ENCODE measurements around the gene DBT. TPM values are rescaled to one million over a fixed set of nuclear protein-coding genes. Genes with fewer than 3 reads are reported as not detected.

DBT gene
- total RNA-seq, 1 donor from 2014 or later = 13.7 TPM

- Histone ChIP-seq H3K9ac (no peak overlapping the region), H3K79me2 (ENCODE audit: low read depth) (no peaks in the 10 kb centered on the region), H2AFZ (replicated peaks) (no peak overlapping the region), H3K27me3 (no peaks in the 10 kb centered on the region), H3K9me3 (ENCODE audit: low read depth) (no peaks in the 10 kb centered on the region), H3K4me1 (no peaks in the 10 kb centered on the region), H3K4me2 (no peak overlapping the region), H3K36me3 (peaks cover 26% of the 10 kb centered on the region), H4K20me1 (ENCODE audit: low read depth) (no peaks in the 10 kb centered on the region), H3F3A (ENCODE audit: low read depth) (peaks cover 2% of the 10 kb centered on the region), H3K27ac (no peak overlapping the region), H3K4me3 (no peak overlapping the region)
- no peak for DNase-seq (ENCODE audit: low spot score)
- TF ChIP-seq EZH2phosphoT487 (IDR thresholded peaks at IDR 0.05) (no peak), EZH2 (IDR thresholded peaks at IDR 0.05) (no peak), CTCF (IDR thresholded peaks at IDR 0.05) (no peak)
- Mint-ChIP-seq H3K9me3 (no peaks in the 10 kb centered on the region), H3K27ac (no peak overlapping the region), H3K4me1 (no peaks in the 10 kb centered on the region), H3K4me3 (no peak overlapping the region), H3K27me3 (ENCODE audit: insufficient read depth, low read depth) (no peaks in the 10 kb centered on the region), H3K36me3 (peaks cover 15% of the 10 kb centered on the region)
Measured at GRCh38 chr1:100142343-100142742, 107.3 kb downstream of the DBT start.

GRCh38 chr1:100141192-100141591, 108.4 kb downstream of the DBT start:
- Histone ChIP-seq H2AFZ (replicated peaks) (no peak overlapping the region), H3K9me3 (ENCODE audit: low read depth) (no peaks in the 10 kb centered on the region), H3K27me3 (no peaks in the 10 kb centered on the region), H3K4me2 (no peak overlapping the region), H3K4me3 (no peak overlapping the region), H3K27ac (no peak overlapping the region), H4K20me1 (ENCODE audit: low read depth) (no peaks in the 10 kb centered on the region), H3K36me3 (peaks cover 26% of the 10 kb centered on the region), H3F3A (ENCODE audit: low read depth) (no peaks in the 10 kb centered on the region), H3K9ac (no peak overlapping the region), H3K4me1 (no peaks in the 10 kb centered on the region), H3K79me2 (ENCODE audit: low read depth) (no peaks in the 10 kb centered on the region)
- Mint-ChIP-seq H3K27ac (no peak overlapping the region), H3K4me3 (no peak overlapping the region), H3K9me3 (no peaks in the 10 kb centered on the region), H3K4me1 (no peaks in the 10 kb centered on the region), H3K27me3 (ENCODE audit: insufficient read depth, low read depth) (no peaks in the 10 kb centered on the region), H3K36me3 (peaks cover 13% of the 10 kb centered on the region)
- no peak for DNase-seq (ENCODE audit: low spot score)
- no peak for TF ChIP-seq CTCF (IDR thresholded peaks at IDR 0.05)
- TF ChIP-seq EZH2 (IDR thresholded peaks at IDR 0.05) = no peak
- no peak for TF ChIP-seq EZH2phosphoT487 (IDR thresholded peaks at IDR 0.05)

- Histone ChIP-seq H3K4me1 (peaks cover 9% of the 10 kb centered on the region), H2AFZ (replicated peaks) (no peak overlapping the region), H3K4me2 (no peak overlapping the region), H3K36me3 (peaks cover 13% of the 10 kb centered on the region), H3K9me3 (ENCODE audit: low read depth) (no peaks in the 10 kb centered on the region), H3K27me3 (no peaks in the 10 kb centered on the region), H3F3A (ENCODE audit: low read depth) (no peaks in the 10 kb centered on the region), H3K4me3 (no peak overlapping the region), H3K27ac (no peak overlapping the region), H3K9ac (no peak overlapping the region), H4K20me1 (ENCODE audit: low read depth) (no peaks in the 10 kb centered on the region), H3K79me2 (ENCODE audit: low read depth) (peaks cover 29% of the 10 kb centered on the region)
- Mint-ChIP-seq H3K4me3 (no peak overlapping the region), H3K9me3 (no peaks in the 10 kb centered on the region), H3K27ac (no peak overlapping the region), H3K27me3 (ENCODE audit: insufficient read depth, low read depth) (no peaks in the 10 kb centered on the region), H3K4me1 (peaks cover 16% of the 10 kb centered on the region), H3K36me3 (peaks cover 4% of the 10 kb centered on the region)
- no peak for TF ChIP-seq EZH2phosphoT487 (IDR thresholded peaks at IDR 0.05)
- TF ChIP-seq CTCF (IDR thresholded peaks at IDR 0.05) = no peak
- no peak for TF ChIP-seq EZH2 (IDR thresholded peaks at IDR 0.05)
- no peak for DNase-seq (ENCODE audit: low spot score)
Measured at GRCh38 chr1:100137602-100138001, 112.0 kb downstream of the DBT start.

MicroRNAs within 50 kb of the gene (microRNA counts, 767-probe panel; counts per million panel counts)
- 460 counts per million, percentile 90 among the panel's probes with 10 or more counts for microRNA hsa-miR-553

Small RNA genes within 50 kb of the gene (microRNA-seq; reads per million reads assigned to microRNA genes)
- not detected for gene MIR553

Small RNA genes within 50 kb of the gene (small RNA-seq; reads per million reads assigned to genes)
- gene AL445928.1 (not detected), gene MIR553 (not detected), gene RPL23AP90 (not detected)

Other genes starting within 250 kb of the DBT start
- 16.7 and 31.7 TPM in 2 replicates for gene SASS6, start 116.9 kb downstream of the DBT start, total RNA-seq (ENCODE audit: low replicate concordance)
- gene TRMT13, start 116.7 kb downstream of the DBT start, total RNA-seq (ENCODE audit: low replicate concordance) = 19.7 and 28.8 TPM in 2 replicates
- 0.54 and 0.87 TPM in 2 replicates for gene LRRC39, start 71.6 kb downstream of the DBT start, total RNA-seq (ENCODE audit: low replicate concordance)
- gene RTCA, start 16.4 kb upstream of the DBT start, total RNA-seq (ENCODE audit: low replicate concordance) = 34.1 and 69.7 TPM in 2 replicates
- 26.9 and 37.0 TPM in 2 replicates for gene CDC14A, start 102.7 kb upstream of the DBT start, total RNA-seq (ENCODE audit: low replicate concordance)